SK-N-MC (cell line): ENCODE data around the gene DCN.

Experiments used
- EZH2 ChIP-seq: fragments of 200-600 bp; sonication (generic); IDR thresholded peaks from one replicate; pipeline ENCODE4 v1.6.1; 2017; ENCODE audit warnings: antibody characterized with exemption
- POLR2AphosphoS5 ChIP-seq: IDR thresholded peaks from 2 replicates; pipeline ENCODE4 v1.6.1; 2012; ENCODE audit warnings: mild to moderate bottlenecking, low read depth, low read length, borderline replicate concordance

- TF ChIP-seq POLR2AphosphoS5 (no peak), EZH2 (no peak)
Measured at GRCh38 chr12:91224401-91224800, 41.8 kb upstream of the DCN start.
